Neural progenitor cell (in vitro differentiated cells): ENCODE measurements around the gene GABBR2.

ENCODE experiments used
- CTCF ChIP-seq: fragments of 200-600 bp; sonication (generic); IDR thresholded peaks from 2 replicates; pipeline ENCODE4 v1.5.1; 2017; ENCODE audit warnings: antibody characterized with exemption, mild to moderate bottlenecking
- EZH2 ChIP-seq: fragments of 200-600 bp; sonication (generic); IDR thresholded peaks from 2 replicates; pipeline ENCODE4 v1.6.1; 2017; ENCODE audit warnings: antibody characterized with exemption, mild to moderate bottlenecking, moderate library complexity

GRCh38 chr9:98712987-98713386 is 4.3 kb upstream of the GABBR2 start:
- TF ChIP-seq CTCF (no peak), EZH2 (no peak)
